22Rv1 (cell line): ENCODE data around the gene FUZ.

Experiments used
- H3K27ac ChIP-seq: fragments of 450-650 bp; 2 replicates; pipeline ENCODE4 v1.5.1; 2017
- ZFX ChIP-seq: fragments of 450-650 bp; IDR thresholded peaks from 2 replicates; pipeline ENCODE4 v1.6.1; 2017; ENCODE audit warnings: antibody characterized with exemption, borderline replicate concordance
- TF ChIP-seq, protein P1 (sequence below): fragments of 450-650 bp; IDR thresholded peaks from 2 replicates; pipeline ENCODE4 v1.5.1; 2017; ENCODE audit warnings: mild to moderate bottlenecking

The FUZ gene

DNA sequence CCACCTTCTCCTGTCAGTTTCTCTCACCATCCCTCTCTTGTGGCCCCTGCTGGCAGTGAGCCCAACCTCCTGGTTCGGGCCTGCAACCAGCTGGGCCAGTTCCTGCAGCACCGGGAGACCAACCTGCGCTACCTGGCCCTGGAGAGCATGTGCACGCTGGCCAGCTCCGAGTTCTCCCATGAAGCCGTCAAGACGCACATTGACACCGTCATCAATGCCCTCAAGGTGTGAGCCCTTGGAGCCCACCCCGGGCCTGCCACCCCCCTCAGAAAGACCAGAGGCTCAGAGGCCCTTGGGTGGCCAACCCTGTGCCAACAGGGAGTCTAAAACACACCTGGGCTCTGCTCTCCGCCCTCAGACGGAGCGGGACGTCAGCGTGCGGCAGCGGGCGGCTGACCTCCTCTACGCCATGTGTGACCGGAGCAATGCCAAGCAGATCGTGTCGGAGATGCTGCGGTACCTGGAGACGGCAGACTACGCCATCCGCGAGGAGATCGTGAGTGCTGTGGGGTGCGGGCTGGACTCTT, 13.8 kb downstream of the FUZ start:
- TF ChIP-seq, protein P1, sequence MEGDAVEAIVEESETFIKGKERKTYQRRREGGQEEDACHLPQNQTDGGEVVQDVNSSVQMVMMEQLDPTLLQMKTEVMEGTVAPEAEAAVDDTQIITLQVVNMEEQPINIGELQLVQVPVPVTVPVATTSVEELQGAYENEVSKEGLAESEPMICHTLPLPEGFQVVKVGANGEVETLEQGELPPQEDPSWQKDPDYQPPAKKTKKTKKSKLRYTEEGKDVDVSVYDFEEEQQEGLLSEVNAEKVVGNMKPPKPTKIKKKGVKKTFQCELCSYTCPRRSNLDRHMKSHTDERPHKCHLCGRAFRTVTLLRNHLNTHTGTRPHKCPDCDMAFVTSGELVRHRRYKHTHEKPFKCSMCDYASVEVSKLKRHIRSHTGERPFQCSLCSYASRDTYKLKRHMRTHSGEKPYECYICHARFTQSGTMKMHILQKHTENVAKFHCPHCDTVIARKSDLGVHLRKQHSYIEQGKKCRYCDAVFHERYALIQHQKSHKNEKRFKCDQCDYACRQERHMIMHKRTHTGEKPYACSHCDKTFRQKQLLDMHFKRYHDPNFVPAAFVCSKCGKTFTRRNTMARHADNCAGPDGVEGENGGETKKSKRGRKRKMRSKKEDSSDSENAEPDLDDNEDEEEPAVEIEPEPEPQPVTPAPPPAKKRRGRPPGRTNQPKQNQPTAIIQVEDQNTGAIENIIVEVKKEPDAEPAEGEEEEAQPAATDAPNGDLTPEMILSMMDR = no peak
- no peak for TF ChIP-seq ZFX
- no peak overlapping the region for H3K27ac ChIP-seq

- TF ChIP-seq, protein P1 = no peak
- TF ChIP-seq ZFX = no peak
- H3K27ac ChIP-seq = no peak overlapping the region
Observed at GRCh38 chr19:49798574-49798973, 14.5 kb downstream of the FUZ start.

DNA sequence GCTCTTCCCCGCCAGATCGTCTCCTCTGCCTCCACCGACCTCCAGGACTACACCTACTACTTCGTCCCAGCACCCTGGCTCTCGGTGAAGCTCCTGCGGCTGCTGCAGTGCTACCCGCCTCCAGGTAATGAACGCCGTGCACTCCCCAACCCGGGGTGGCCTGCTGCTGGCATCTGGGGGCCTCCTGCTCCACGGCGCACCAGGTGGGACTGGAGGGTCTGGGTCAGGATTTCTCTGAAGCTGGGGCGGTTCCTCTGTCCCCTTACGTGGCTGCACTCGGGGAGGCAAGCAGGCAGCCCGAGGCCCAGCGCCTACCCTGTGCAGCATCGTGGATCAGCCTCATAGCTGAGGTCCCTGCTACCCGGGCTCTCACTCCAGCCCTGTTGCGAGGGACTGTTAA, 17.5 kb downstream of the FUZ start:
- no peak overlapping the region for H3K27ac ChIP-seq
- TF ChIP-seq, protein P1 = no peak

- no peak overlapping the region for H3K27ac ChIP-seq
- TF ChIP-seq, protein P1 = no peak
- TF ChIP-seq ZFX = no peak
Observed at GRCh38 chr19:49793561-49793840, 19.6 kb downstream of the FUZ start.

GRCh38 chr19:49792829-49793560, 20.1 kb downstream of the FUZ start:
- H3K27ac ChIP-seq = no peak overlapping the region
- TF ChIP-seq, protein P1 = no peak
- TF ChIP-seq ZFX = no peak

DNA sequence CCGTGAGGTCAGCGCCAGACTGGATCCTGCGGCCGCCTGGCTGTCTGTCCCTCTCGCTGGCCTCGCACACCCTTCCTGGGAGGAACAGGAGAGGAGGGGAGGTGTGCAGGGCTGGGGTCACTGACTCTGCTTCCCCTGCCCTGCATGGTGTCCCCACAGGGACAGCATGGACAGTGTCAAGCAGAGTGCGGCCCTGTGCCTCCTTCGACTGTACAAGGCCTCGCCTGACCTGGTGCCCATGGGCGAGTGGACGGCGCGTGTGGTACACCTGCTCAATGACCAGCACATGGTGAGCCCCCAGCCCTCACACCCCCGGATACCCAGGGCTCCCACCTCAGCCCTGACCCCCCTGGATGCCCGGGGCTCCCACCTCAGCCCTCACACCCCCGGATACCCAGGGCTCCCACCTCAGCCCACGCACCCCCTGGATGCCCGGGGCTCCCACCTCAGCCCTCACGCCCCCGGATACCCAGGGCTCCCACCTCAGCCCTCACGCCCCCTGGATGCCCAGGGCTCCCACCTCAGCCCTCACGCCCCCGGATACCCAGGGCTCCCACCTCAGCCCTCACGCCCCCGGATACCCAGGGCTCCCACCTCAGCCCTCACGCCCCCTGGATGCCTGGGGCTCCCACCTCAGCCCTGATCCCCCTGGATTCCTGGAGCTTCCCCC, 21.2 kb downstream of the FUZ start:
- no peak for TF ChIP-seq ZFX
- TF ChIP-seq, protein P1 = no peak
- H3K27ac ChIP-seq = no peak overlapping the region

DNA sequence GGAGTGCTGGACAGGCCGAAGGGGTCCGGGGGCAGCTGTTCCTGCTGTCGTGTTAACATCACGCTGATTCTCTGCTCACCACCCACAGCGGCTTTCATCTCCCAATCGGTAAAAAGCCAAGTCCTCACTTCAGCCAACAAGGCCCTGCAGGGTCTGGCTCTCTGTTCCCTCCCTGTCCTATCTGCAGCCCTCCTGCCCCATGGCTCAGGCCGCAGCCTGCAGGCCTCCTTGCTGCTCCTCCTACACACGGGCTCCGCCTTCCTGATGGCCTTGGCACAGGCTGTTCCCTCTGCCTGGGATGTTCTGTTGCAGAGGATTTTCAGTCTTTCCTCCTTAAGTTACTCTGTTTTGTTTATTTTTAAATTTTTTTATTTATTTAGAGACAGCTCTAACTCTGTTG, 22.2 kb downstream of the FUZ start:
- TF ChIP-seq, protein P1 = no peak
- TF ChIP-seq ZFX = no peak
- H3K27ac ChIP-seq = no peak overlapping the region
